ENCODE results near the gene VSTM2L.

GRCh38 chr20:37986873-37987601 is 84.1 kb downstream of the VSTM2L start:
- TF ChIP-seq POLR2A (IDR thresholded peaks at IDR 0.05; ENCODE audit: low read depth, low read length) (no peak), POLR2AphosphoS5 (IDR thresholded peaks at IDR 0.05; ENCODE audit: low read depth, low read length) (no peak), TAF1 (IDR thresholded peaks at IDR 0.05; ENCODE audit: borderline replicate concordance, low read depth, low read length) (no peak)

All from GM12892 (cell line).